Activated naive CD4-positive, alpha-beta T cell treated with anti-CD3 and anti-CD28 coated beads, Interleukin-2, amount 50 U/mL, for 24 hours (primary cell): ENCODE measurements around the gene GPR15LG.

Experiments used
- H3K27ac Mint-ChIP-seq: one replicate; pipeline ENCODE4 v1.8.0; 2021; ENCODE audit warnings: mild to moderate bottlenecking, mixed read lengths
- H3K27me3 Mint-ChIP-seq: one replicate; pipeline ENCODE4 v1.8.0; 2021; ENCODE audit warnings: mixed read lengths
- H3K36me3 Mint-ChIP-seq: one replicate; pipeline ENCODE4 v1.8.0; 2021; ENCODE audit warnings: mixed read lengths
- H3K4me1 Mint-ChIP-seq: one replicate; pipeline ENCODE4 v1.8.0; 2021; ENCODE audit warnings: mixed read lengths
- H3K4me3 Mint-ChIP-seq: one replicate; pipeline ENCODE4 v1.8.0; 2021; ENCODE audit warnings: mild to moderate bottlenecking, mixed read lengths
- H3K9me3 Mint-ChIP-seq: one replicate; pipeline ENCODE4 v1.8.0; 2021; ENCODE audit warnings: mixed read lengths

Gene GPR15LG

GRCh38 chr10:84214046-84214572 is 40.5 kb downstream of the GPR15LG start:
- H3K4me1 Mint-ChIP-seq = no peaks in the 10 kb centered on the region
- H3K36me3 Mint-ChIP-seq = no peaks in the 10 kb centered on the region
- H3K9me3 Mint-ChIP-seq = no peaks in the 10 kb centered on the region
- H3K27ac Mint-ChIP-seq = no peak overlapping the region
- H3K27me3 Mint-ChIP-seq = peaks cover 1% of the 10 kb centered on the region
- no peak overlapping the region for H3K4me3 Mint-ChIP-seq

GRCh38 chr10:84214612-84215235 is 41.1 kb downstream of the GPR15LG start:
- no peak overlapping the region for H3K27ac Mint-ChIP-seq
- H3K4me1 Mint-ChIP-seq = no peaks in the 10 kb centered on the region
- no peaks in the 10 kb centered on the region for H3K36me3 Mint-ChIP-seq
- no peak overlapping the region for H3K4me3 Mint-ChIP-seq
- peaks cover 1% of the 10 kb centered on the region for H3K27me3 Mint-ChIP-seq
- H3K9me3 Mint-ChIP-seq = no peaks in the 10 kb centered on the region

- Mint-ChIP-seq H3K9me3 (no peaks in the 10 kb centered on the region), H3K27ac (no peak overlapping the region), H3K4me1 (no peaks in the 10 kb centered on the region), H3K4me3 (no peak overlapping the region), H3K36me3 (no peaks in the 10 kb centered on the region), H3K27me3 (peaks cover 3% of the 10 kb centered on the region)
These were observed 43.2 kb downstream of the GPR15LG start for GRCh38 chr10:84216834-84217233.

GRCh38 chr10:84217746-84218145 is 44.1 kb downstream of the GPR15LG start:
- H3K27ac Mint-ChIP-seq = no peak overlapping the region
- no peaks in the 10 kb centered on the region for H3K9me3 Mint-ChIP-seq
- no peaks in the 10 kb centered on the region for H3K4me1 Mint-ChIP-seq
- H3K4me3 Mint-ChIP-seq = no peak overlapping the region
- H3K27me3 Mint-ChIP-seq = peaks cover 8% of the 10 kb centered on the region
- H3K36me3 Mint-ChIP-seq = no peaks in the 10 kb centered on the region

GRCh38 chr10:84221916-84222315 is 48.3 kb downstream of the GPR15LG start:
- H3K27me3 Mint-ChIP-seq = peaks cover 22% of the 10 kb centered on the region
- no peak overlapping the region for H3K27ac Mint-ChIP-seq
- no peaks in the 10 kb centered on the region for H3K9me3 Mint-ChIP-seq
- H3K4me3 Mint-ChIP-seq = no peak overlapping the region
- H3K4me1 Mint-ChIP-seq = no peaks in the 10 kb centered on the region
- H3K36me3 Mint-ChIP-seq = no peaks in the 10 kb centered on the region

- Mint-ChIP-seq H3K9me3 (no peaks in the 10 kb centered on the region), H3K4me3 (no peak overlapping the region), H3K27ac (no peak overlapping the region), H3K27me3 (peaks cover 24% of the 10 kb centered on the region), H3K4me1 (no peaks in the 10 kb centered on the region), H3K36me3 (no peaks in the 10 kb centered on the region)
These were observed 50.9 kb downstream of the GPR15LG start for GRCh38 chr10:84224411-84225028.

- H3K4me1 Mint-ChIP-seq = no peaks in the 10 kb centered on the region
- H3K27ac Mint-ChIP-seq = no peak within 1 kb of the TSS
- H3K36me3 Mint-ChIP-seq = no peaks in the 10 kb centered on the region
- H3K9me3 Mint-ChIP-seq = no peaks in the 10 kb centered on the region
- H3K27me3 Mint-ChIP-seq = peaks cover 28% of the 10 kb centered on the region
- H3K4me3 Mint-ChIP-seq = no peak within 1 kb of the TSS
These were observed 52.0 kb downstream of the GPR15LG start, which contains the start of gene LRIT2 for GRCh38 chr10:84225427-84226173. Gene LRIT2, minus strand, starts transcription at chr10:84225544. Its CDS starts 24 bp downstream, at chr10:84225520.

GRCh38 chr10:84226616-84227015 is 53.0 kb downstream of the GPR15LG start:
- H3K27ac Mint-ChIP-seq = no peak overlapping the region
- no peaks in the 10 kb centered on the region for H3K9me3 Mint-ChIP-seq
- no peak overlapping the region for H3K4me3 Mint-ChIP-seq
- H3K27me3 Mint-ChIP-seq = peaks cover 27% of the 10 kb centered on the region
- no peaks in the 10 kb centered on the region for H3K36me3 Mint-ChIP-seq
- no peaks in the 10 kb centered on the region for H3K4me1 Mint-ChIP-seq

GRCh38 chr10:84227810-84228209 is 54.2 kb downstream of the GPR15LG start:
- no peaks in the 10 kb centered on the region for H3K36me3 Mint-ChIP-seq
- no peak overlapping the region for H3K4me3 Mint-ChIP-seq
- no peaks in the 10 kb centered on the region for H3K9me3 Mint-ChIP-seq
- no peak overlapping the region for H3K27ac Mint-ChIP-seq
- H3K4me1 Mint-ChIP-seq = no peaks in the 10 kb centered on the region
- H3K27me3 Mint-ChIP-seq = peaks cover 20% of the 10 kb centered on the region

- Mint-ChIP-seq H3K36me3 (no peaks in the 10 kb centered on the region), H3K9me3 (no peaks in the 10 kb centered on the region), H3K27me3 (peaks cover 10% of the 10 kb centered on the region), H3K4me3 (no peak overlapping the region), H3K4me1 (no peaks in the 10 kb centered on the region), H3K27ac (no peak overlapping the region)
These were observed 56.8 kb downstream of the GPR15LG start for GRCh38 chr10:84230359-84230758.

- no peaks in the 10 kb centered on the region for H3K9me3 Mint-ChIP-seq
- H3K4me1 Mint-ChIP-seq = no peaks in the 10 kb centered on the region
- no peak overlapping the region for H3K4me3 Mint-ChIP-seq
- peaks cover 8% of the 10 kb centered on the region for H3K27me3 Mint-ChIP-seq
- H3K36me3 Mint-ChIP-seq = no peaks in the 10 kb centered on the region
- H3K27ac Mint-ChIP-seq = no peak overlapping the region
These were observed 58.8 kb downstream of the GPR15LG start for GRCh38 chr10:84232376-84232775.

GRCh38 chr10:84233940-84234339 is 60.3 kb downstream of the GPR15LG start:
- no peaks in the 10 kb centered on the region for H3K4me1 Mint-ChIP-seq
- no peak overlapping the region for H3K4me3 Mint-ChIP-seq

GRCh38 chr10:84234479-84234878 is 60.9 kb downstream of the GPR15LG start:
- Mint-ChIP-seq H3K4me3 (no peak overlapping the region), H3K27me3 (peaks cover 8% of the 10 kb centered on the region)

More at GRCh38 chr10:84233940-84234339, 60.3 kb downstream of the GPR15LG start:
- Mint-ChIP-seq H3K27me3 (peaks cover 8% of the 10 kb centered on the region), H3K27ac (no peak overlapping the region), H3K9me3 (no peaks in the 10 kb centered on the region), H3K36me3 (no peaks in the 10 kb centered on the region)

More at GRCh38 chr10:84234479-84234878, 60.9 kb downstream of the GPR15LG start:
- no peaks in the 10 kb centered on the region for H3K4me1 Mint-ChIP-seq
- no peaks in the 10 kb centered on the region for H3K36me3 Mint-ChIP-seq
- H3K9me3 Mint-ChIP-seq = no peaks in the 10 kb centered on the region
- no peak overlapping the region for H3K27ac Mint-ChIP-seq
